Calu3 (cell line): ENCODE measurements around the gene ATPAF1. TPM values are rescaled to one million over a fixed set of nuclear protein-coding genes. Genes with fewer than 3 reads are reported as not detected.

ENCODE experiments used
- BruUV-seq: library from RNA; stranded (reverse); fragments of 400-500 nt; replicated peaks from 2 replicates; lab custom pipeline; 2021; lab: Mats Ljungman, UMichigan
- CTCF ChIA-PET: fragments of 300-600 bp; sonication (Branson Sonifier 250); formaldehyde crosslinking; loops from one replicate; lab custom pipeline; 2022; ENCODE audit warnings: antibody characterized with exemption; lab: Charles Lee
- DNase-seq: peaks from one replicate; pipeline ENCODE4 v3.0.0; 2022
- H3K27ac Mint-ChIP-seq: one replicate; pipeline ENCODE4 v1.8.0; 2022; ENCODE audit warnings: mixed read lengths; ENCODE audit not compliant: unreplicated experiment
- H3K27me3 Mint-ChIP-seq: one replicate; pipeline ENCODE4 v1.8.0; 2022; ENCODE audit warnings: mixed read lengths; ENCODE audit not compliant: unreplicated experiment
- H3K36me3 Mint-ChIP-seq: one replicate; pipeline ENCODE4 v1.8.0; 2022; ENCODE audit warnings: mild to moderate bottlenecking, moderate library complexity, mixed read lengths; ENCODE audit not compliant: insufficient read depth, unreplicated experiment
- H3K4me1 Mint-ChIP-seq: one replicate; pipeline ENCODE4 v1.8.0; 2022; ENCODE audit warnings: mild to moderate bottlenecking, low read depth, mixed read lengths; ENCODE audit not compliant: unreplicated experiment
- H3K4me3 Mint-ChIP-seq: one replicate; pipeline ENCODE4 v1.8.0; 2022; ENCODE audit warnings: mild to moderate bottlenecking, low read depth, moderate library complexity, mixed read lengths; ENCODE audit not compliant: unreplicated experiment
- H3K9me3 Mint-ChIP-seq: one replicate; pipeline ENCODE4 v1.8.0; 2022; ENCODE audit warnings: low read depth, mixed read lengths; ENCODE audit not compliant: unreplicated experiment
- intact Hi-C: fragments of 100-400 bp; cut with micrococcal nuclease; formaldehyde crosslinking; loops from one replicate; pipeline ENCODE4 v1.10.0; 2022; ENCODE audit not compliant: unreplicated experiment
- total RNA-seq: library from RNA; stranded (reverse); gene quantifications from 2 replicates; pipeline ENCODE4 v1.2.3, GENCODE V29; 2022
- TF ChIP-seq, protein P1 (sequence below): fragments of 200-600 bp; IDR thresholded peaks from one replicate; pipeline ENCODE4 v1.8.0; 2022; ENCODE audit warnings: antibody characterized with exemption; ENCODE audit not compliant: unreplicated experiment

Gene ATPAF1
- total RNA-seq, 1 experiment from 2014 or later, result 34.5 TPM

DNA sequence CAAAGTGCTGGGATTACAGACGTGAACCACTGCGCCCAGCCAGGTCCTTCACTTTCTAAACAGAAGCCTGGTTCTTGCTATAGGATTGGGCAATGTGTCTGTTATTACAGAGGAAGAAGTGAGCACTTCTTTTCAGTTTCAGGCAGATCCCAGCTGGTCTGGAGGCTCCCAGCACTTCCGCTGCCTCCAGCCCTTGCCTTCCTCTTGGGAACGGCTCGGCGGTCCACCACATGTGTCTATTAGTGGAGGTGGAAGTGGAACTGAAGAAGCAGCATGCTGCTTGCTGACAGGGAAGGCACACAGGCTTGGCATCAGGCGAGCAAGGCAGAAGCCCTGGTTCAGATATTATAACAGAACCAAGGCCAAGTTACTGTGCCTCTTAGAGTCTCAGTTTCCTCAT is 81.1 kb downstream of the ATPAF1 start:
- BruUV-seq, result no TSS peak
- intact Hi-C loops, result no loop called here
- Mint-ChIP-seq H3K9me3 (peaks cover 2% of the 10 kb centered on the region), H3K36me3 (peaks cover 5% of the 10 kb centered on the region), H3K4me1 (no peaks in the 10 kb centered on the region), H3K27ac (no peak overlapping the region), H3K27me3 (no peaks in the 10 kb centered on the region), H3K4me3 (no peak overlapping the region)
- TF ChIP-seq, protein P1, sequence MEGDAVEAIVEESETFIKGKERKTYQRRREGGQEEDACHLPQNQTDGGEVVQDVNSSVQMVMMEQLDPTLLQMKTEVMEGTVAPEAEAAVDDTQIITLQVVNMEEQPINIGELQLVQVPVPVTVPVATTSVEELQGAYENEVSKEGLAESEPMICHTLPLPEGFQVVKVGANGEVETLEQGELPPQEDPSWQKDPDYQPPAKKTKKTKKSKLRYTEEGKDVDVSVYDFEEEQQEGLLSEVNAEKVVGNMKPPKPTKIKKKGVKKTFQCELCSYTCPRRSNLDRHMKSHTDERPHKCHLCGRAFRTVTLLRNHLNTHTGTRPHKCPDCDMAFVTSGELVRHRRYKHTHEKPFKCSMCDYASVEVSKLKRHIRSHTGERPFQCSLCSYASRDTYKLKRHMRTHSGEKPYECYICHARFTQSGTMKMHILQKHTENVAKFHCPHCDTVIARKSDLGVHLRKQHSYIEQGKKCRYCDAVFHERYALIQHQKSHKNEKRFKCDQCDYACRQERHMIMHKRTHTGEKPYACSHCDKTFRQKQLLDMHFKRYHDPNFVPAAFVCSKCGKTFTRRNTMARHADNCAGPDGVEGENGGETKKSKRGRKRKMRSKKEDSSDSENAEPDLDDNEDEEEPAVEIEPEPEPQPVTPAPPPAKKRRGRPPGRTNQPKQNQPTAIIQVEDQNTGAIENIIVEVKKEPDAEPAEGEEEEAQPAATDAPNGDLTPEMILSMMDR, result no peak
- no peak for DNase-seq
- CTCF ChIA-PET, result no interaction called here

DNA sequence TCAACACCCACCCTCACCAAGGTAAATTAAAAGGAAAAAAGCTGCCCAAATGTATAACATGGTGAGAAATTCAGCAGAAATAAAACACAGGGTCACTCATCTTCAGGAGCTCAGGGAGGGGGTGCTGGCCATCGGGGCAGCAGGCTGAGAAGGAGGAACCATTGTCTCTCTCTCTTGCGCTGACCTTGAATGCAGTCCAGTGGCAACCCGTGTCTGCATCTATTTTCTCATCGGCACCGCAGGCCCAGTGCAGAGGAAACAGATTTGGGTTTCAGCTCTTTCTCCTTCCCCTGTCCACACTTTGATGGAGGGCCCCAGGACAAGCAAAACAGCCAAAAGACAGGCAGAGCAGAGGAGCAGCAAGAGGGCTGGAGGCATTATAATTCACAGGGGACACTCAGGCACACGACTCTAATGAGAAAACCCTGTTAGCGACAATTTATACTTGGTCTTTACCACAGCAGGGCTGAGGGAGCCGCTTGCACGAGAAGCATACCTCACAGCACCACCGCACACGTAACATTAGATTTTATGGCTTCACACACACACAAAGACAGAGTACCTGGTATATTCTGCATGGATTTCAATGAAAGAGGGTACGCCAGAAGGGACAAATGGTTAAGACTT is 82.7 kb downstream of the ATPAF1 start:
- no peaks in the 10 kb centered on the region for H3K27me3 Mint-ChIP-seq
- no peak overlapping the region for H3K4me3 Mint-ChIP-seq
- intact Hi-C loops, result no loop called here
- BruUV-seq, result no TSS peak
- H3K27ac Mint-ChIP-seq, result no peak overlapping the region
- H3K4me1 Mint-ChIP-seq, result no peaks in the 10 kb centered on the region
- H3K9me3 Mint-ChIP-seq, result peaks cover 2% of the 10 kb centered on the region
- peaks cover 12% of the 10 kb centered on the region for H3K36me3 Mint-ChIP-seq
- TF ChIP-seq, protein P1, result no peak
- CTCF ChIA-PET, result no interaction called here
- no peak for DNase-seq

DNA sequence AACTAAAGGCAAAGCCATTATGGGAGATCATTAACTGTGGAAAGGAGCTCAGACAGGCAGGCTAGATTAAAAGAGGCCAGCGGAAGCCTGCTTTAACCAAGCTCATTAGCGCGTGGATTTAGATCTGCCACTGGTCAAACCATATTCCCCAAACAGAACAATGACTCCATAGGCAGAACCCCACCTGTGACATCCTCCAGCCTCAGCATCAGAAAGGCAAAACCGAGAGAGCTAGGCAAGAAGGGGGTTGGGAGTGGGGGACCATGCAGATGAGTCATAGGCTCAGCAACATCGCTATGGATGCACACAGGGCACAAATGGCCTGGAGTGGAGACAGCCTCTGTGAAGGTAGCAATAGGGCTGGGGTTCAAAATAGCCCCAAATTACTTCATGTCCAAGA is 84.7 kb downstream of the ATPAF1 start:
- no peak for DNase-seq
- no peaks in the 10 kb centered on the region for H3K4me1 Mint-ChIP-seq
- no peaks in the 10 kb centered on the region for H3K9me3 Mint-ChIP-seq
- no TSS peak for BruUV-seq
- CTCF ChIA-PET, result no interaction called here
- H3K27me3 Mint-ChIP-seq, result no peaks in the 10 kb centered on the region
- peaks cover 8% of the 10 kb centered on the region for H3K36me3 Mint-ChIP-seq
- H3K4me3 Mint-ChIP-seq, result no peak overlapping the region
- intact Hi-C loops, result no loop called here
- TF ChIP-seq, protein P1, result no peak
- no peak overlapping the region for H3K27ac Mint-ChIP-seq

DNA sequence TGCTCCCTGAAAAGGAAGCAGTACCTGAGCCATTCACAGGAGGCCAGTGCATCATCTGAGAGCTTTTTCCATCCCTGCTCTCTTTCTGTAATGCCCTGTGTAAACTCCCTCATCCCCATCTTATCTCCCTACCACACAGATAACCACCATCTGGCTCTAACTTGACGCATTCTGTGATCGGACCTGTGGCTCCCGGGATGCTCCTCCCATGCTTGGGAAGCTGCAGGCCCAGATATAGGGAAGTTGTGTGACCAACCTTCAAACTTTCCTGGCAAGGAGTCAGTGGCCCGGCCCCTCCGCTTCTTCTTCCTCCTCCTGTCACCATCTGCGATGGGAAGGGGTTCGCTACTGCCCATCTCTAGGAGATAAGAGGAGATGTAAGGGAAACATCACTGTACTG is 85.2 kb downstream of the ATPAF1 start:
- no TSS peak for BruUV-seq
- Mint-ChIP-seq H3K4me3 (no peak overlapping the region), H3K27me3 (no peaks in the 10 kb centered on the region), H3K9me3 (no peaks in the 10 kb centered on the region), H3K27ac (no peak overlapping the region), H3K4me1 (no peaks in the 10 kb centered on the region), H3K36me3 (peaks cover 8% of the 10 kb centered on the region)
- intact Hi-C loops, result no loop called here
- TF ChIP-seq, protein P1, result no peak
- no peak for DNase-seq
- CTCF ChIA-PET, result interaction anchor here (1.7 kb wide), 1 partner anchor 48 kb away, joined by 4 read pairs; a partner anchor contains a TSS

Other genes with a start within 250 kb of the ATPAF1 start
- gene DMBX1, start 178.5 kb downstream of the ATPAF1 start, total RNA-seq, result 0.88 and 2.3 TPM in 2 replicates
- not detected in 2 replicates for gene KNCN, start 116.7 kb downstream of the ATPAF1 start, total RNA-seq
- gene MKNK1, start 64.1 kb downstream of the ATPAF1 start, total RNA-seq, result 29.6 and 32.0 TPM in 2 replicates
- 8.3 and 9.3 TPM in 2 replicates for gene MOB3C, start 51.6 kb downstream of the ATPAF1 start, total RNA-seq
- gene TEX38, start 3.5 kb upstream of the ATPAF1 start, total RNA-seq, result not detected in 2 replicates
- gene EFCAB14, start 50.8 kb upstream of the ATPAF1 start, total RNA-seq, result 104 and 108 TPM in 2 replicates
- 0.92 and 1.2 TPM in 2 replicates for gene CYP4B1, start 130.7 kb upstream of the ATPAF1 start, total RNA-seq